WI38 (cell line): ENCODE data around the gene URB2.

ENCODE experiments used
- H3K4me3 ChIP-seq: 2 replicates; pipeline ENCODE4 v1.5.1; 2011; ENCODE audit warnings: low read depth, mild to moderate bottlenecking, control low read depth, low read length
- CTCF ChIP-seq: IDR thresholded peaks from 2 replicates; pipeline ENCODE4 v1.5.1; 2012; ENCODE audit warnings: low read depth, mild to moderate bottlenecking, control low read depth, low read length

The URB2 gene

GRCh38 chr1:229625915-229626831, at the start of gene URB2, which contains the start of gene TAF5L:
Gene URB2, plus strand, starts transcription at chr1:229626247. Its CDS starts 1,387 bp downstream, at chr1:229627634.
Gene TAF5L, minus strand, starts transcription at chr1:229626122. Its CDS starts 11,640 bp downstream, at chr1:229614482.
- peak within 1 kb of the TSS; percentile 90 for H3K4me3 ChIP-seq
- no peak for TF ChIP-seq CTCF

GRCh38 chr1:229578168-229579058, 47.6 kb upstream of the URB2 start:
- no peak for TF ChIP-seq CTCF
- no peak overlapping the region for H3K4me3 ChIP-seq

- no peak for TF ChIP-seq CTCF
- no peak overlapping the region for H3K4me3 ChIP-seq
Observed at GRCh38 chr1:229579059-229579673, 46.9 kb upstream of the URB2 start.

- TF ChIP-seq CTCF: no peak
- H3K4me3 ChIP-seq: no peak overlapping the region
Observed at GRCh38 chr1:229581485-229581884, 44.6 kb upstream of the URB2 start.

- no peak overlapping the region for H3K4me3 ChIP-seq
- TF ChIP-seq CTCF: no peak
Observed at GRCh38 chr1:229582011-229582694, 43.9 kb upstream of the URB2 start.

GRCh38 chr1:229582715-229583114, 43.3 kb upstream of the URB2 start:
- no peak for TF ChIP-seq CTCF
- no peak overlapping the region for H3K4me3 ChIP-seq
